ENCODE results near the gene KL. TPM values are rescaled to one million over a fixed set of nuclear protein-coding genes. Genes with fewer than 3 reads are reported as not detected.

KL gene
- polyA plus RNA-seq, 1 of the 3 experiments (the other 2 are of a cell fraction) = 0.02 TPM

DNA sequence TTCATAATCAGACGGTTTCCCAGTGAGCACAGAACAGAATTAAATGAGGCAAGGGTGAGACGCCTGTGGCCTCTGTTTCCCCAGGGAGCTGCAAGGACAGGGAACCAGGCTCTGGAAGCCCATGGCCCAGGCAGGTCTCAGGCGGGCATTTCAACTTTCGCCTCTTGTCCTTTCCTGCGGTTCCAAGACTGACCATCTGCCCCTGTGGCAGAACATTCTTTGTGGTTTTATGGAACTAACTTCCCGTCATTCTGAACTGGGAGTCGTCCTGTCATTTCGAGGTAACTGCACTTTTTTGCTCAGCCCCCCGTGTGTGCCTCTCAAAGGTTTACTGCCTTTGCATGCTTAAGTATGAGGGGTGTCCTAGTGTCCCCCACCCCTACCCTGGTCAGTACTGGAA is 70.9 kb downstream of the KL start:
- Histone ChIP-seq H3K36me3 (replicated peaks in 1 of 2; ENCODE audit: control insufficient read depth in 1 of 2, insufficient read depth in 2 of 2, low read length in 1 of 2) (no peaks in the 10 kb centered on the region), H3K79me2 (ENCODE audit: insufficient read depth) (no peaks in the 10 kb centered on the region), H3F3A (replicated peaks; ENCODE audit: insufficient read depth) (no peaks in the 10 kb centered on the region), H3K27ac (ENCODE audit: low read depth in 2 of 2, low read length in 1 of 2) (no peak overlapping the region), H3K9ac (no peak overlapping the region), H3K9me2 (no peaks in the 10 kb centered on the region), H3K27me3 (ENCODE audit: insufficient read depth) (no peaks in the 10 kb centered on the region), H4K20me1 (ENCODE audit: insufficient read depth) (no peaks in the 10 kb centered on the region), H3K4me2 (no peak overlapping the region), H3K4me1 (ENCODE audit: control insufficient read depth in 1 of 2, insufficient read depth in 2 of 2, low read depth in 1 of 2, low read length in 1 of 2) (peaks cover 0 to 2% of the 10 kb centered on the region in 2 experiments; a peak in 1 of 4 replicates), H3K4me3 (ENCODE audit: low read depth in 2 of 2, low read length in 1 of 2) (no peak overlapping the region), H3K9me3 (no peaks in the 10 kb centered on the region), H2AFZ (ENCODE audit: low read depth) (no peak overlapping the region)
- POLR2A ChIA-PET = no interaction called here
- 91% methylated on average over 9 of the region's 9 CpGs for WGBS (ENCODE audit: low lambda C conversion rate)
- CTCF ChIA-PET = no interaction called here
- no peak for DNase-seq
- TF ChIP-seq FOXM1 (IDR thresholded peaks at IDR 0.05; ENCODE audit: low read depth) (no peak), CHD2 (IDR thresholded peaks at IDR 0.05; ENCODE audit: low read length, partially characterized antibody) (no peak), RAD21 (IDR thresholded peaks at IDR 0.05; ENCODE audit: low read length) (no peak), TAF1 (IDR thresholded peaks at IDR 0.05; ENCODE audit: borderline replicate concordance, low read depth, low read length) (no peak), MXI1 (IDR thresholded peaks at IDR 0.05; ENCODE audit: low read depth, low read length) (no peak), GATA2 (CRISPR knock-in tag; IDR thresholded peaks at IDR 0.05) (no peak), POLR2AphosphoS5 (IDR thresholded peaks at IDR 0.05; ENCODE audit: low read depth, low read length) (no peak), PBX3 (IDR thresholded peaks at IDR 0.05) (no peak)
- TF ChIP-seq, protein P1, sequence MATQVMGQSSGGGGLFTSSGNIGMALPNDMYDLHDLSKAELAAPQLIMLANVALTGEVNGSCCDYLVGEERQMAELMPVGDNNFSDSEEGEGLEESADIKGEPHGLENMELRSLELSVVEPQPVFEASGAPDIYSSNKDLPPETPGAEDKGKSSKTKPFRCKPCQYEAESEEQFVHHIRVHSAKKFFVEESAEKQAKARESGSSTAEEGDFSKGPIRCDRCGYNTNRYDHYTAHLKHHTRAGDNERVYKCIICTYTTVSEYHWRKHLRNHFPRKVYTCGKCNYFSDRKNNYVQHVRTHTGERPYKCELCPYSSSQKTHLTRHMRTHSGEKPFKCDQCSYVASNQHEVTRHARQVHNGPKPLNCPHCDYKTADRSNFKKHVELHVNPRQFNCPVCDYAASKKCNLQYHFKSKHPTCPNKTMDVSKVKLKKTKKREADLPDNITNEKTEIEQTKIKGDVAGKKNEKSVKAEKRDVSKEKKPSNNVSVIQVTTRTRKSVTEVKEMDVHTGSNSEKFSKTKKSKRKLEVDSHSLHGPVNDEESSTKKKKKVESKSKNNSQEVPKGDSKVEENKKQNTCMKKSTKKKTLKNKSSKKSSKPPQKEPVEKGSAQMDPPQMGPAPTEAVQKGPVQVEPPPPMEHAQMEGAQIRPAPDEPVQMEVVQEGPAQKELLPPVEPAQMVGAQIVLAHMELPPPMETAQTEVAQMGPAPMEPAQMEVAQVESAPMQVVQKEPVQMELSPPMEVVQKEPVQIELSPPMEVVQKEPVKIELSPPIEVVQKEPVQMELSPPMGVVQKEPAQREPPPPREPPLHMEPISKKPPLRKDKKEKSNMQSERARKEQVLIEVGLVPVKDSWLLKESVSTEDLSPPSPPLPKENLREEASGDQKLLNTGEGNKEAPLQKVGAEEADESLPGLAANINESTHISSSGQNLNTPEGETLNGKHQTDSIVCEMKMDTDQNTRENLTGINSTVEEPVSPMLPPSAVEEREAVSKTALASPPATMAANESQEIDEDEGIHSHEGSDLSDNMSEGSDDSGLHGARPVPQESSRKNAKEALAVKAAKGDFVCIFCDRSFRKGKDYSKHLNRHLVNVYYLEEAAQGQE (IDR thresholded peaks at IDR 0.05; ENCODE audit: low read depth, low read length) = no peak
- TF ChIP-seq, protein P2, sequence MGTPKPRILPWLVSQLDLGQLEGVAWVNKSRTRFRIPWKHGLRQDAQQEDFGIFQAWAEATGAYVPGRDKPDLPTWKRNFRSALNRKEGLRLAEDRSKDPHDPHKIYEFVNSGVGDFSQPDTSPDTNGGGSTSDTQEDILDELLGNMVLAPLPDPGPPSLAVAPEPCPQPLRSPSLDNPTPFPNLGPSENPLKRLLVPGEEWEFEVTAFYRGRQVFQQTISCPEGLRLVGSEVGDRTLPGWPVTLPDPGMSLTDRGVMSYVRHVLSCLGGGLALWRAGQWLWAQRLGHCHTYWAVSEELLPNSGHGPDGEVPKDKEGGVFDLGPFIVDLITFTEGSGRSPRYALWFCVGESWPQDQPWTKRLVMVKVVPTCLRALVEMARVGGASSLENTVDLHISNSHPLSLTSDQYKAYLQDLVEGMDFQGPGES (IDR thresholded peaks at IDR 0.05; ENCODE audit: low read depth, low read length) = no peak
- TF ChIP-seq, protein P3, sequence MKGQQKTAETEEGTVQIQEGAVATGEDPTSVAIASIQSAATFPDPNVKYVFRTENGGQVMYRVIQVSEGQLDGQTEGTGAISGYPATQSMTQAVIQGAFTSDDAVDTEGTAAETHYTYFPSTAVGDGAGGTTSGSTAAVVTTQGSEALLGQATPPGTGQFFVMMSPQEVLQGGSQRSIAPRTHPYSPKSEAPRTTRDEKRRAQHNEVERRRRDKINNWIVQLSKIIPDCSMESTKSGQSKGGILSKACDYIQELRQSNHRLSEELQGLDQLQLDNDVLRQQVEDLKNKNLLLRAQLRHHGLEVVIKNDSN (IDR thresholded peaks at IDR 0.05; ENCODE audit: borderline replicate concordance, low read depth) = no peak

All from SK-N-SH (cell line).